Activated naive CD4-positive, alpha-beta T cell treated with anti-CD3 and anti-CD28 coated beads for 36 hours (primary cell): Measurements from ENCODE around the gene CPNE9. TPM values are rescaled to one million over a fixed set of nuclear protein-coding genes. Genes with fewer than 3 reads are reported as not detected.

Experiments used
- CTCF ChIA-PET: fragments of 350-600 bp; sonication (Branson Sonifier 250); formaldehyde crosslinking; loops from one replicate; lab custom pipeline; 2021; ENCODE audit warnings: antibody characterized with exemption; lab: Charles Lee
- DNase-seq: peaks from one replicate; pipeline ENCODE4 v3.0.0-alpha.2; 2020
- H3K27ac Mint-ChIP-seq: one replicate; pipeline ENCODE4 v1.8.0; 2021; ENCODE audit warnings: mild to moderate bottlenecking, mixed read lengths
- H3K27me3 Mint-ChIP-seq: one replicate; pipeline ENCODE4 v1.8.0; 2021; ENCODE audit warnings: low read depth, mixed read lengths
- H3K36me3 Mint-ChIP-seq: one replicate; pipeline ENCODE4 v1.8.0; 2021; ENCODE audit warnings: low read depth, mixed read lengths
- H3K4me1 Mint-ChIP-seq: one replicate; pipeline ENCODE4 v1.8.0; 2021; ENCODE audit warnings: low read depth, mixed read lengths
- H3K4me3 Mint-ChIP-seq: one replicate; pipeline ENCODE4 v1.8.0; 2021; ENCODE audit warnings: mild to moderate bottlenecking, moderate library complexity, mixed read lengths
- H3K9me3 Mint-ChIP-seq: one replicate; pipeline ENCODE4 v1.8.0; 2021; ENCODE audit warnings: mixed read lengths
- intact Hi-C: fragments of 100-400 bp; cut with micrococcal nuclease; formaldehyde crosslinking; loops from one replicate; pipeline ENCODE4 v1.15.1; 2023
- total RNA-seq, 2 experiments: library from RNA; stranded (reverse); gene quantifications; one replicate each; pipeline ENCODE4 v1.2.3, GENCODE V29; 2021

Gene CPNE9
- total RNA-seq, 2 experiments from 2014 or later, result not detected

DNA sequence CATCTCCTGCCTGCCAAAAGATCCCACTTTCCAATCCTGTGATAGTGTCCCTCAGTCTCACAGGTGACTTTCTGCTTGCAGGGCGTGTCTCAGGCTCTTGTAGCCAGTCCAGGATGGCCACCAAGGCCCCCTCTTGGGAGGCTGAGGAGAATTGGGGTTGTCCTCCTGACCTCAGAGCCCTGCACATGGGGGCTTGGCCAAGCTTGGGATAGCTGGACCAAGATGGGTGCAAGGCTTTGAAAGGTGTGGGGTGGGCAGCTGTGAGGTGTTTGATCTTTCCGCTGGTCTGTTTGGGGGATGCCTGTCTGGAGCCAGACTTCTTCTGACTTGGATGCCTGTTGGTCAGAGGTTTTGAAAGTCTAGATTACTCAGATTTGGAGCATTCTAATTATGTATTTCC lies 12.0 kb upstream of the CPNE9 start:
- no peak overlapping the region for H3K27ac Mint-ChIP-seq
- peaks cover 20% of the 10 kb centered on the region for H3K36me3 Mint-ChIP-seq
- H3K4me3 Mint-ChIP-seq, result no peak overlapping the region
- CTCF ChIA-PET, result interaction anchor here (0.7 kb wide), 1 partner anchor 544 kb away, joined by 3 read pairs; no protein-coding TSS in a partner anchor
- intact Hi-C loops, result no loop called here
- DNase-seq, result no peak
- no peaks in the 10 kb centered on the region for H3K27me3 Mint-ChIP-seq
- H3K9me3 Mint-ChIP-seq, result no peaks in the 10 kb centered on the region
- H3K4me1 Mint-ChIP-seq, result no peaks in the 10 kb centered on the region

DNA sequence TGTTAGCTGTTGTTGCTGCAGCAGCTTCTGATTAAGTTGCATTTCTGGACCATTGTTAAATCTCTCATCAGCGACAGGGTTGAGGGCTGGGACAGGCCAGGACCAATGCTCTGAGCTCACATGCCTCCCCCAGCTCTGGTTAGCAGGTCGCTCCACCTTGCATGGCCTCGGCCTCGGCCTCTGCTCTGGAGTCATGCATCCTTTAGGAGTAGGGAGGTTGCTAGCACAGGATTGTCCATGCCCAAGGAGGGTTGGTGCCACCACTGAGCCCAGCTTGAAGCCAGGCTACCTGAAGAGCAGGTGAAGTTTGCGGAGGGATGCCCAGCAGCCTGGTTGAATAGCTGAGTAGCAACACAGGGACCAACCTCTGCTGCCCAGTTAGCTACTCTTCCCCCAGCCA lies 11.2 kb upstream of the CPNE9 start:
- H3K27ac Mint-ChIP-seq, result no peak overlapping the region
- no peaks in the 10 kb centered on the region for H3K9me3 Mint-ChIP-seq
- CTCF ChIA-PET, result interaction anchor here (0.9 kb wide), 1 partner anchor 28 kb away, joined by 3 read pairs; no protein-coding TSS in a partner anchor

DNA sequence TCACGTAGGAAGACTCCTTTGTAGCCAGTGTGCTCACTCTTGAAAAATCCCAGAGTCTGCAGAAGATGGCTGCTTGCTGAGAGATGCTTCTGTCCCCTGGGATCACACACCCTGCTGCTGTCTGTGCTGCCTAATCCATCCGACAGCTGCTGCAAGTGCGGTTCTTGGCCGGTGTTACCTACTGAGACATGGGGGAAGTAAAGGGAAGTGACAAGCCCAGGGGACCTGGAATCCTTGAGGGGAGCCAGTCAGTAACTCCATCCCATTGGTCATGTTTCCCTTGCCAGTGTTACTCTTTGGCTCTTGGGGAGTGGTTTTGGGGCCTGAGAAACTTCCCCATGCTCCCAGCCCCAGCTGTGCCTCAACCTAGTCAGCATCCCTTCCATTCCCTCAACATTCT lies 8.3 kb upstream of the CPNE9 start:
- intact Hi-C loops, result no loop called here
- no peak overlapping the region for H3K27ac Mint-ChIP-seq
- no peaks in the 10 kb centered on the region for H3K9me3 Mint-ChIP-seq
- no peaks in the 10 kb centered on the region for H3K27me3 Mint-ChIP-seq
- peaks cover 12% of the 10 kb centered on the region for H3K36me3 Mint-ChIP-seq
- H3K4me3 Mint-ChIP-seq, result no peak overlapping the region
- H3K4me1 Mint-ChIP-seq, result no peaks in the 10 kb centered on the region
- CTCF ChIA-PET, result interaction anchor here (2.2 kb wide), 1 partner anchor 32 kb away, joined by 6 read pairs; no protein-coding TSS in a partner anchor
- DNase-seq, result no peak

More for the DNA sequence above, 11.2 kb upstream of the CPNE9 start:
- intact Hi-C loops, result no loop called here
- H3K27me3 Mint-ChIP-seq, result no peaks in the 10 kb centered on the region
- no peak for DNase-seq
- peaks cover 17% of the 10 kb centered on the region for H3K36me3 Mint-ChIP-seq
- H3K4me3 Mint-ChIP-seq, result no peak overlapping the region
- H3K4me1 Mint-ChIP-seq, result no peaks in the 10 kb centered on the region

DNA sequence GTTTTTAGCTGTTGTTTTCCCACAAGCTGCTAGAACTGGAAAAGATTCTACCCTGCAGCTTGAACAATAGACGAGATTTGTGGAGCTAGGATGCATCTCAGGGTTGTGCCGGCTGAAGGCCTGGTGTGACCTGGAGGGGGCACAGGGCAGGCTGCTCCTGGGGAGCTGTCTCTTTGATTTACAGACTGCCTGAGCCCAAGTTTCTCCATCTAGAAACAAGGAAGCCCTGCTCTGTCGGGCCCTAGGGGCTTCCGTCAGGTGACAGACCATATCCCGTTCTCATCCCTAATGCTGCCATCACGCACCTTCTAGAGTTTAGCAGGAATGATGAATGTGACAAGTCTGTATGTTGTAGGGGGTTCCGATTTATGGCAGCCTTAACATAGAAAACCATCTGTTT lies 7.9 kb upstream of the CPNE9 start:
- H3K27ac Mint-ChIP-seq, result no peak overlapping the region
- peaks cover 12% of the 10 kb centered on the region for H3K36me3 Mint-ChIP-seq
- H3K27me3 Mint-ChIP-seq, result no peaks in the 10 kb centered on the region
- intact Hi-C loops, result no loop called here
- no peaks in the 10 kb centered on the region for H3K9me3 Mint-ChIP-seq
- H3K4me3 Mint-ChIP-seq, result no peak overlapping the region
- DNase-seq, result no peak
- CTCF ChIA-PET, result no interaction called here
- no peaks in the 10 kb centered on the region for H3K4me1 Mint-ChIP-seq

DNA sequence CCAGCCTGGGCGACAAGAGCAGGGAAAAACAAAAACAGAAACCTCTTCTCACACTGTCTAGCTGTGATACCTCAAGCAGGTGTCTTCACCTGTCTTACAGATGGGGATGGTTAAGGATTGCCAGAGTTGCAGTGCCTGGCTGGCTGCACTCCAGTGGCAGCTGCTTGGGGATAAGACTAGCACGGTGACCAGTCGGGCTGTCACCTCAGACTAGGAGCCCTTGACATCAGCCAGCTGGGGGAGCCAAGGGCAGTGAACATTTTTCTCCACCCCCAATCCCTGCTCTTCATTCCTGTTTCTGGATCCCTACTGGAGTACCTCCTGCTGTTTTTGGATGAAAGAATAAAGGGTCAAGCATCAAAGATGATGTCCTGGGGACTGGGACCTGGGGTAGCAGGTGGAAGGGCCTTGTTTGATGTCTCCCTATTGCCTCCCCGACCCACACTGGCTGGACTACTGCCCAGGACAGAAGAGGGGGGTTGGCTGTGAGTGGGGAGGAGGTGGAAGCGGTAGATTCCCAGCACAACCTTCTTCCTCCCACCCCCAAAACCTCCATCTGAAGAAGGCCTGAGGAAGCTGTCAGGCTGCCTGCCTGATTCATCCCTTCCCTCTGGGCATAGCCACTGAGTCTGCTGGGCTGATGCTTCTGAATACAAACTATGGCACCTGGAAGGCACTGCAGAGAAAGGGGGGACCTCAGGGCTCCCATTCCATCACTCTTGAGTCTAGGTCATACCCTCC lies 7.0 kb upstream of the CPNE9 start:
- CTCF ChIA-PET, result no interaction called here
- intact Hi-C loops, result no loop called here
- no peak overlapping the region for H3K27ac Mint-ChIP-seq
- H3K4me1 Mint-ChIP-seq, result no peaks in the 10 kb centered on the region
- no peak for DNase-seq
- no peak overlapping the region for H3K4me3 Mint-ChIP-seq
- H3K9me3 Mint-ChIP-seq, result no peaks in the 10 kb centered on the region
- H3K27me3 Mint-ChIP-seq, result no peaks in the 10 kb centered on the region
- H3K36me3 Mint-ChIP-seq, result peaks cover 8% of the 10 kb centered on the region

DNA sequence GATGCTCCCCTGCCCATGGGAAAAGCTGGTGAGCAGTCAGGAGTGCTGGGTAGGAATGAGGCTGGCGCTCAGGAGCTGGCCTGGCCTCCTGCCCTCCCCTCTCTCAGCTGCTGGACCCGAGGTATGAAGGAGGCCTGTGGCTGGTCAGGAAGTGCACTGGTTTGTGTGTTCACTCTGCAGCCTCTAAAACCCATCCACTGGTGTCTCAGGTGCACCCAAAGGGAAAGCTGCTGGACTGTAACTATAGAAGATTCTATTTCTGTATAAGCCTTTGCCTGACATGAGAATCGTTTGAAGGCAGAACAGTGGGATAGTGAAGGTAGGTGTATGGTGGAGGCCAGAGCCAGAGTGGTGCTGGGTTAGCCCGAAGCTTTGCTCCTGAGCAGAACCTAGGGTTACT lies 5.7 kb upstream of the CPNE9 start:
- Mint-ChIP-seq H3K27me3 (peaks cover 2% of the 10 kb centered on the region), H3K4me3 (no peak overlapping the region), H3K36me3 (peaks cover 7% of the 10 kb centered on the region), H3K9me3 (no peaks in the 10 kb centered on the region), H3K4me1 (no peaks in the 10 kb centered on the region), H3K27ac (no peak overlapping the region)
- DNase-seq, result no peak
- CTCF ChIA-PET, result interaction anchor here (1.3 kb wide), 1 partner anchor 14 kb away, joined by 4 read pairs; no protein-coding TSS in a partner anchor
- intact Hi-C loops, result no loop called here

DNA sequence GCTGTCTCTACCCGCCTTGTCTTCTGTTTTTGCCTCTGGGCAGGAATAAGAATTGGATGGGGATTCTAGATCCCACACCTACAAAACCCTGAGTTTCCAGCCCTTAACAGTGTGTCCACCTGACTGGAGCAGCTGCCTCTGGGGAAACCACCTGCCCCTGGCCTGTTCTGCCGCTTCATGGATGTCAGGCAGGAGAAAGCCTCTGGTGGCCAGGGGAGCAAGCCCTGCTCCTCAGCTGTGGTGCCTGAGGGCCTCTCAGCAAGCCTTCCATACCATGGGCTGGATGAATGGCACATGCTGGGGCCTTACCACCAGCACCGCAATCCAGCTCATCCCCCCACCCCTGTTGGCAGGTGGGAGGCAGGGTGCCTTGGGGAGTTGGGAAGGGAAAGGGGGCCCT lies 5.3 kb upstream of the CPNE9 start:
- intact Hi-C loops, result no loop called here
- Mint-ChIP-seq H3K9me3 (no peaks in the 10 kb centered on the region), H3K27ac (no peak overlapping the region), H3K36me3 (peaks cover 9% of the 10 kb centered on the region), H3K4me3 (no peak overlapping the region), H3K4me1 (no peaks in the 10 kb centered on the region), H3K27me3 (peaks cover 6% of the 10 kb centered on the region)
- CTCF ChIA-PET, result interaction anchor here (1.3 kb wide), 1 partner anchor 14 kb away, joined by 4 read pairs; no protein-coding TSS in a partner anchor
- DNase-seq, result no peak

DNA sequence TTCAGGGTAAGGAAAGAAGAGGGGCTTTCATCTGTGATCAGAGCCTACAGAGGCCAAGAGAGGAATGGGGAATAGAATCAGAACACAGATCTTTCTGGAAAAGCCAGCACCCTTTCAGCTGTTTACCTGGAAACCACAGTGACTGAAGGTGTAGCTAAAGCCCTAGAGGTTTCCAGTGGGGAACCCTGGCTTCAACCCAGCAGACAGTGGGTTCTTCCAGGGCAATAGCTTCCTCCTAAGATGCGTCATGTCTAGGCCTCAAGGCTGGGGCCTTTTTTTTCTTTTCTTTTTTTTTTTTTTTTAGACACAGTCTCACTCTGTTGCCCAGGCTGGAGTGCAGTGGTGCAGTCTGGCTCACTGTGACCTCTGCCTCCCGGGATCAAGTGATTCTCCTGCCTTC lies 3.1 kb upstream of the CPNE9 start:
- H3K36me3 Mint-ChIP-seq, result peaks cover 9% of the 10 kb centered on the region
- peaks cover 17% of the 10 kb centered on the region for H3K27me3 Mint-ChIP-seq
- DNase-seq, result no peak
- intact Hi-C loops, result no loop called here
- H3K4me1 Mint-ChIP-seq, result peaks cover 8% of the 10 kb centered on the region
- H3K9me3 Mint-ChIP-seq, result no peaks in the 10 kb centered on the region
- no peak overlapping the region for H3K27ac Mint-ChIP-seq
- H3K4me3 Mint-ChIP-seq, result no peak overlapping the region
- CTCF ChIA-PET, result interaction anchor here (0.7 kb wide), 2 partner anchors 371 to 725 kb away, joined by 3 read pairs; no protein-coding TSS in a partner anchor

DNA sequence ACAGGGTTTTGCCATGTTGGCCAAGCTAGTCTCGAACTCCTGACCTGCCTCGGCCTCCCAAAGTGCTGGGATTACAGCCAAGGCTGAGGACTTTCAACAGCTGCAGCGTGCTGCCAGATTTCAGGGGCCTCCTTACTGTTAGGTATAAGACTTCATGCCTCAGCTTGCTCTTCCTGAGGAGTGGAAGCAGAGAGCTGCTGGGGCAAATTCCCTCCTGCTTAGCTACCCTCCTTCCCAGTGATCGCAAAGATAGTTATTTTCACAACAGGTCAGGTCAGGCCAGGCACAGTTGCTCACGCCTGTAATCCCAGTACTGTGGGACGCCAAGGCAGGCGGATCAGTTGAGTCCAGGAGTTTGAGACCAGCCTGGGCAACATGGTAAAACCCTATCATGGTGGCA lies 2.6 kb upstream of the CPNE9 start:
- no peak for DNase-seq
- Mint-ChIP-seq H3K9me3 (no peaks in the 10 kb centered on the region), H3K27ac (no peak overlapping the region), H3K4me3 (no peak overlapping the region), H3K36me3 (peaks cover 9% of the 10 kb centered on the region), H3K27me3 (peaks cover 19% of the 10 kb centered on the region), H3K4me1 (peaks cover 8% of the 10 kb centered on the region)
- intact Hi-C loops, result no loop called here
- CTCF ChIA-PET, result interaction anchor here (0.7 kb wide), 2 partner anchors 372 to 726 kb away, joined by 3 read pairs; no protein-coding TSS in a partner anchor

DNA sequence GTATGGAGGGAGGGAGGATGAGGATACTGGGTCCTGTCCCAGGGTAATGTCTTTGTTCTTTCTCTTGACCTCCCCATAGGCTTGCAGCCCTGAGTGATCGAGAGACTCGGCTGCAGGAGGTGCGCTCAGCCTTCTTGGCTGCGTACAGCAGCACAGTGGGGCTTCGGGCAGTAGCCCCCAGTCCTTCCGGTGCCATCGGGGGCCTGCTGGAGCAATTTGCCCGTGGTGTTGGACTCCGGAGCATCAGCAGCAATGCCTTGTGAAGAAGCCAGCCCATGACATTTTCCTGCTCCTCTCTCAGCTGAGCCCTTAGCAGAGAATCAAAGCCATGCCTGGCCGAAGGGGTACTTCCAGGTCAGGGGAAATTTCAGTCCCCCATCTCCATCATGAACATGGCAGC lies 1.9 kb upstream of the CPNE9 start:
- CTCF ChIA-PET, result interaction anchor here (0.7 kb wide), 1 partner anchor 728 kb away, joined by 4 read pairs; no protein-coding TSS in a partner anchor
- Mint-ChIP-seq H3K27ac (no peak overlapping the region), H3K36me3 (peaks cover 9% of the 10 kb centered on the region), H3K4me3 (no peak overlapping the region), H3K4me1 (peaks cover 8% of the 10 kb centered on the region), H3K9me3 (no peaks in the 10 kb centered on the region), H3K27me3 (peaks cover 21% of the 10 kb centered on the region)
- DNase-seq, result no peak
- intact Hi-C loops, result no loop called here

DNA sequence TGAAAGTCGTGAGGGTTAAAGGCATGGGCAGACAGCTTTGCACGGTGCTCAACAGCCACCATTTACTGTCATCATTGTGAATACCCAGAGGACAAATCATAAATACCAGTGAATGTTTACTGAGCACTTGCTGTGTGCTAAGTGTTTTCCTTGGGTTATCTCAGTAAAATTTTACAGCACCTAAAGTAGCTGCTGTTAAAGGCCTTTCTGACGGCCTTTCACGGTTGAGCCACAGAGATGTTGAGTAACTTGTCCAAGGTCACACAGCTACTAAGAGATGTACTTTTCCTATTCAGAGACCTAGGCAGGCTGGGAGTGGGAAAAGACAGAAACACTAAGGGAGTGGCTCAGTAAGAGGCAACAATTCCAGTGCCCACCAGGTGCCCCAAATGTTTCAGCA lies 393 bp upstream of the CPNE9 start:
- no peaks in the 10 kb centered on the region for H3K9me3 Mint-ChIP-seq
- H3K27me3 Mint-ChIP-seq, result peaks cover 21% of the 10 kb centered on the region
- intact Hi-C loops, result no loop called here
- peaks cover 6% of the 10 kb centered on the region for H3K36me3 Mint-ChIP-seq
- no peak overlapping the region for H3K27ac Mint-ChIP-seq
- peaks cover 8% of the 10 kb centered on the region for H3K4me1 Mint-ChIP-seq
- H3K4me3 Mint-ChIP-seq, result no peak overlapping the region
- CTCF ChIA-PET, result interaction anchor here (0.6 to 0.8 kb wide), 2 partner anchors 201 to 399 kb away, joined by 3 read pairs; no protein-coding TSS in a partner anchor
- DNase-seq, result no peak

DNA sequence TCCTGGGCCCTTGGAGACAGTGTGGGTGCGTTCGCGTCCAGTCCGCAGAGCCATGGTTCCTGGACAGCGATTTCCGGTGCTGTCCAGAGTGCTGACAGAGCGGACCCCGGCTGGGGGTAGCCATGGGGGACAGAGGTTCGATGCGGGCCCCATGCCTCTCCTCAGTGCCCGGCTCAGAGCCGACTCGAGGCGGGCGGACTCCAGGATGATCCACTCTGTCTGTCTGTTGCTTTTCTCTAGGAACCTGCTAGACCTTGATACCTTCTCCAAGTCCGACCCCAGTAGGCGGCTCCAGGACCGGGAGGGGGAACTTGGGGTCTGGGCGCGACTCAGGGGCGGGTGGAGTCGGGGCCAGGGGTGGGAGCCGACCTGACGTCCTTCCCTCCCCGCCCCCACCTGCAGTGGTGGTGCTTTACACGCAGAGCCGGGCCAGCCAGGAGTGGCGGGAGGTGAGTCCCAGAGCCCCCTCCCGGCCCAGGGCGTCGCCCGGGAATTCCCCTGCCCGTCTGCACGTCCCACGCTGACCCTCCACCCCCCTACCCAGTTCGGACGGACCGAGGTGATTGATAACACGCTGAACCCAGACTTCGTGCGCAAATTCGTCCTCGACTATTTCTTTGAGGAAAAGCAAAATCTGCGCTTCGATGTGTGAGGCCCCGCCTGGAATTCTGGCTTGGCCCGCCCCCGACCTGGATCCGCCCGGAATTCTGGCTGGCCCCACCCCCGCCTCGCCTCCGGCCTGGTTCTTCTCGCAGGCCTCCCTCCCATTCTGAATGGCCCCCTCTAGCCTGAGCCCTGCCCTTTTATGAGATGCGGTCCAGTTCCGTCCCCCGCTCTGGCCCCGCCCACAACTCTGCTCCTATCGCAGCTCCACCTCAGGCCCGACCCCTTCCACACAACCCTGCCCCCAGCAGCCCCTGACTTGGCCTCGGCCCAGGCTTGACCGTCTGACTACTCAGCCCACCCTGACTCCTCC lies 1.0 kb downstream of the CPNE9 start:
- H3K4me1 Mint-ChIP-seq, result peaks cover 8% of the 10 kb centered on the region
- H3K4me3 Mint-ChIP-seq, result no peak overlapping the region
- CTCF ChIA-PET, result no interaction called here
- H3K36me3 Mint-ChIP-seq, result peaks cover 3% of the 10 kb centered on the region
- peak; percentile 34 for DNase-seq
- H3K27ac Mint-ChIP-seq, result no peak overlapping the region
- H3K27me3 Mint-ChIP-seq, result peaks cover 21% of the 10 kb centered on the region
- intact Hi-C loops, result no loop called here
- H3K9me3 Mint-ChIP-seq, result no peaks in the 10 kb centered on the region
